ENCODE data around the gene MPDZ.

Gene MPDZ

GRCh38 chr9:13139641-13140171, 139.8 kb downstream of the MPDZ start:
- Histone ChIP-seq H3K79me2 (ENCODE audit: insufficient read depth, low read length) (no peaks in the 10 kb centered on the region), H3F3A (ENCODE audit: insufficient read depth, low read length) (no peaks in the 10 kb centered on the region), H3K9me2 (ENCODE audit: low read depth, low read length) (no peaks in the 10 kb centered on the region), H3K36me3 (ENCODE audit: insufficient read depth, low read length) (no peaks in the 10 kb centered on the region), H4K20me1 (ENCODE audit: insufficient read depth, low read length) (no peaks in the 10 kb centered on the region), H3K27ac (ENCODE audit: low read depth, low read length, poor library complexity, severe bottlenecking) (no peak overlapping the region), H2AFZ (ENCODE audit: low read length) (no peak overlapping the region), H3K4me1 (ENCODE audit: insufficient read depth, low read length, severe bottlenecking) (no peaks in the 10 kb centered on the region), H3K9me3 (ENCODE audit: low read length) (no peaks in the 10 kb centered on the region), H3K9ac (ENCODE audit: low read length) (no peak overlapping the region), H3K4me2 (ENCODE audit: low read length) (no peak overlapping the region), H3K27me3 (ENCODE audit: insufficient read depth, low read length) (no peaks in the 10 kb centered on the region), H3K4me3 (ENCODE audit: low read depth, low read length, poor library complexity, severe bottlenecking) (no peak overlapping the region)
- TF ChIP-seq CTCF (IDR thresholded peaks at IDR 0.05; ENCODE audit: low read length), result no peak
- TF ChIP-seq EZH2 (IDR thresholded peaks at IDR 0.05; ENCODE audit: borderline replicate concordance, low read length), result no peak

- no peak for TF ChIP-seq EZH2 (IDR thresholded peaks at IDR 0.05; ENCODE audit: borderline replicate concordance, low read length)
- no peak for TF ChIP-seq CTCF (IDR thresholded peaks at IDR 0.05; ENCODE audit: low read length)
- no peak overlapping the region for H3K9ac ChIP-seq (ENCODE audit: low read length)
- H4K20me1 ChIP-seq (ENCODE audit: insufficient read depth, low read length), result no peaks in the 10 kb centered on the region
- no peak overlapping the region for H3K4me3 ChIP-seq (ENCODE audit: low read depth, low read length, poor library complexity, severe bottlenecking)
- H3K36me3 ChIP-seq (ENCODE audit: insufficient read depth, low read length), result no peaks in the 10 kb centered on the region
- no peak overlapping the region for H3K4me2 ChIP-seq (ENCODE audit: low read length)
- no peaks in the 10 kb centered on the region for H3K79me2 ChIP-seq (ENCODE audit: insufficient read depth, low read length)
- H3K4me1 ChIP-seq (ENCODE audit: insufficient read depth, low read length, severe bottlenecking), result no peaks in the 10 kb centered on the region
- H2AFZ ChIP-seq (ENCODE audit: low read length), result no peak overlapping the region
- no peaks in the 10 kb centered on the region for H3K9me3 ChIP-seq (ENCODE audit: low read length)
- H3K9me2 ChIP-seq (ENCODE audit: low read depth, low read length), result no peaks in the 10 kb centered on the region
- H3K27ac ChIP-seq (ENCODE audit: low read depth, low read length, poor library complexity, severe bottlenecking), result no peak overlapping the region
- no peaks in the 10 kb centered on the region for H3K27me3 ChIP-seq (ENCODE audit: insufficient read depth, low read length)
- H3F3A ChIP-seq (ENCODE audit: insufficient read depth, low read length), result no peaks in the 10 kb centered on the region
These were observed 142.1 kb downstream of the MPDZ start for GRCh38 chr9:13137426-13137825.

- Histone ChIP-seq H3K79me2 (ENCODE audit: insufficient read depth, low read length) (no peaks in the 10 kb centered on the region), H3K27ac (ENCODE audit: low read depth, low read length, poor library complexity, severe bottlenecking) (no peak overlapping the region), H3K9me3 (ENCODE audit: low read length) (no peaks in the 10 kb centered on the region), H3K27me3 (ENCODE audit: insufficient read depth, low read length) (no peaks in the 10 kb centered on the region), H3K36me3 (ENCODE audit: insufficient read depth, low read length) (no peaks in the 10 kb centered on the region), H3K9me2 (ENCODE audit: low read depth, low read length) (no peaks in the 10 kb centered on the region), H3K4me2 (ENCODE audit: low read length) (no peak overlapping the region), H3K4me3 (ENCODE audit: low read depth, low read length, poor library complexity, severe bottlenecking) (no peak overlapping the region), H3F3A (ENCODE audit: insufficient read depth, low read length) (no peaks in the 10 kb centered on the region), H3K4me1 (ENCODE audit: insufficient read depth, low read length, severe bottlenecking) (no peaks in the 10 kb centered on the region), H4K20me1 (ENCODE audit: insufficient read depth, low read length) (no peaks in the 10 kb centered on the region), H3K9ac (ENCODE audit: low read length) (no peak overlapping the region), H2AFZ (ENCODE audit: low read length) (no peak overlapping the region)
- no peak for TF ChIP-seq EZH2 (IDR thresholded peaks at IDR 0.05; ENCODE audit: borderline replicate concordance, low read length)
- no peak for TF ChIP-seq CTCF (IDR thresholded peaks at IDR 0.05; ENCODE audit: low read length)
These were observed 147.5 kb downstream of the MPDZ start for GRCh38 chr9:13131991-13132390.

Measured in OCI-LY1 (cell line).